SKM-1 (cell line): Measurements from ENCODE around the gene ECE1.
"Not testable (repeated sequence)": the region's sequence is repeated elsewhere in the genome, so short reads cannot be mapped to it uniquely, and the experiment has no call there.

Source experiments
- DNase-seq: peaks from one replicate; lab custom pipeline; 2025; ENCODE audit not compliant: unreplicated experiment; lab: John Stamatoyannopoulos, UW

ECE1 gene

DNA sequence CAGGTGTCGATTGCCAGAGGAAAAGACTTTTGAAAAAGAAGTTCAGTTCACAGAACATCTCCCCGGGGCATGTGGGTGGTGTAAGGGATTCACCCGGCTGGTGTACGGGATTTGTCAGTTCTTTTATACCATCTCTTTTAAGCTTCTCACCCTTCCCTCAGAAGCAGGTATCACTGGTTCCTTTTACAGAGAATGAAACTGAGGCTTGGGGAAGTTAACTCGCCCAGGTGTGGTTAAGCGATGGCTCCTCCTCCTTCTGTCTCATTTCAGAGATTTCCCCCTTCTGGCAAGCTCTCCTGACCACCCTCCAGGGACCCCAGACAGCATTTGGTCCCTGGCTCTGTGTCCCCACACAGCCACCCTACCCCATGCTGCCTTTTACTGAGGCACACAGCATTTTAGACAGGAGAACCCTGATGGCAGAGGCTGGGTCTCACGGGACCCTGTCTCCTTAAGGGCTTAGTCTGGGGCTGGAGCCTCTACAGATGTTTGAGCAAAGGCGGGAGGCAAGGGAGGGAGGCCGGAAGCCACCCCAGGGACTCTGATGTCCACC lies 2.8 kb upstream of the ECE1 start:
- DNase-seq: no peak

DNA sequence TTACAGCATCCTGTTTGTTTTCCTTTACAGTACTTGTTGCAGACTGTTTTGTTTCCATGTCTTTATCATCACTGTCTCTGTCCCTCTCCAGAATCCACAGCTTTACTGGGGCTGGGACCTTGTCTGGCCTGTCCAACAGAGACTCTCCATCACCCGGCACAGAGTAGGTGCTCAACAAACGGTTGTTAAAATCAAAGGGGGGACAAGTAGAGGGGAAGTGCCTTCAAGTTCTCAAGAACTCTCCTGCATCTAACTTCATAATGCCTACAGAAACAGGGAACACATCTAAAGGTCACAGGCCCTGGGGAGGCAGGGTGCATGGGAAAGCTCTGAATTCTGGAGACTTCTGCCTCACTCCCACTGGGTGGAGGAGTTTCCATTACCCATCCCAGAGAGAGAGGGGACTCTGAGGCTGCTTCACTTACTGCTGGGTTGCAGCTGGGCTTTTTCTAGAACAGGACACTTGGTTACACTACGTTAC lies 2.3 kb upstream of the ECE1 start:
- DNase-seq: no peak

- DNase-seq: no peak
Measured at GRCh38 chr1:21291964-21292363, 1.7 kb upstream of the ECE1 start.

DNA sequence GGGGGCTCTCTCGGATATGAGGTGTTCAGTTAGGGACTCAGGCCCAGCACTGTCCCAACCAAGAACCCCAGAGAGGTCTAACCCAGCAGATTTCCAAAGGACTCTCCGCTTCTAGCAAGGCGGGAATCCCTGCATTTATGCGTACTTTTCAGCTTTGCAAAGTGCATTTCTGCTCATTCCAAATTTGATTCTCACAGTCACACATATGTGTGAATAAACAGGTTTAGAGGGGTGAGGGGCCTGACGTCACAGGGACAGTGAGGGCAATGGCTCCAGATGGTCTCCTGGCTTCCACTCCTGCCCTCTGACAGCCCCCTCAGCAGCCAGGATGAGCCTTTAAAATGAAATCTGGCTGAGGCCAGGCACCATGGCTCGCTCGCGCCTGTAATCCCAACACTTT lies 921 bp upstream of the ECE1 start:
- DNase-seq: no peak

GRCh38 chr1:21290546-21290944 lies 282 bp upstream of the ECE1 start:
- DNase-seq: no peak

- DNase-seq: no peak
Measured at GRCh38 chr1:21289127-21289526, 1.1 kb downstream of the ECE1 start.

DNA sequence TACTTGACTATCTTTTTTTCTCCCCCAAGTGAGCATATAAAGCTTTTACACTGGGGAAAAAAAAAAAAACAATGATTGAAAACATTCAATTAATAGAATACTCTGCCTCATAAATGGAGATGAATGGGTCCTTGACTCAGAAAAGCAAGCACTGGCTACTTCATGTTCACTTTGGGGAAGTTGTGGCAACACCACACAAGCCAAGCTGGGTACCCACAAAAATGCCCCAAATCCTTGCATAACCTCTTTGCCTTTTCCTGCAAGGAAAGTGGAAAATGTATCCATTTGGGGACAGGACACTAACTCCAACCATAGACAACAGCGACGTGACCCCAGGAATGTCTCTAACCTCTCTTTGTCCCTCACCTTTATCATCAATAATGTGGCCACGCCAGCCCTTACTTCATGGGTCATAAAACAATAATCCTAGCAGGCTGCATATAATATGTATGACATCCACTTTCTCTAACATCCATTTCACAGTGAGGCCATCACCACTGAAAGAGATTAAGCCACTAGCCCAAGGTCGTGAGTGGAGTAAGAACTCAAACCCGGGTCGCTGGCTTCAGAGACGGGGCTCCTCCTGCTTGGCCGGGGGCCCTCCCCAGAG lies 2.3 kb downstream of the ECE1 start:
- no peak for DNase-seq

- DNase-seq: not testable (repeated sequence)
Measured at GRCh38 chr1:21285386-21285785, 4.9 kb downstream of the ECE1 start.

DNA sequence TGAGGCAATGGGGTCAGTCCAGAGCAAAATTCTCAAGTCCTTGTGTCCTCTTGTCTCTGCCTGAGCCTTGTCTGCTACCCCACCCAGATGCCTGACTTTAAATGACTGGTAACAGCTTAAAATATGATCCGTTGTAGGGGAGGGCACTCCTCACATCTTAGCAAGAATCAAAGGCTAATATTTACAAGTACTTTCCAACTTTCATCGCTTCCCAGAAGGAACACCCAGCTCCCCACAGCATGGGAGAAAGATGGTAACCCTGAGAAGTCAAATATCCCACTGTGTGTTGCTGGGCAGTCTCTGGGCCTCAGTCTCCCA lies 5.2 kb downstream of the ECE1 start:
- no peak for DNase-seq

DNA sequence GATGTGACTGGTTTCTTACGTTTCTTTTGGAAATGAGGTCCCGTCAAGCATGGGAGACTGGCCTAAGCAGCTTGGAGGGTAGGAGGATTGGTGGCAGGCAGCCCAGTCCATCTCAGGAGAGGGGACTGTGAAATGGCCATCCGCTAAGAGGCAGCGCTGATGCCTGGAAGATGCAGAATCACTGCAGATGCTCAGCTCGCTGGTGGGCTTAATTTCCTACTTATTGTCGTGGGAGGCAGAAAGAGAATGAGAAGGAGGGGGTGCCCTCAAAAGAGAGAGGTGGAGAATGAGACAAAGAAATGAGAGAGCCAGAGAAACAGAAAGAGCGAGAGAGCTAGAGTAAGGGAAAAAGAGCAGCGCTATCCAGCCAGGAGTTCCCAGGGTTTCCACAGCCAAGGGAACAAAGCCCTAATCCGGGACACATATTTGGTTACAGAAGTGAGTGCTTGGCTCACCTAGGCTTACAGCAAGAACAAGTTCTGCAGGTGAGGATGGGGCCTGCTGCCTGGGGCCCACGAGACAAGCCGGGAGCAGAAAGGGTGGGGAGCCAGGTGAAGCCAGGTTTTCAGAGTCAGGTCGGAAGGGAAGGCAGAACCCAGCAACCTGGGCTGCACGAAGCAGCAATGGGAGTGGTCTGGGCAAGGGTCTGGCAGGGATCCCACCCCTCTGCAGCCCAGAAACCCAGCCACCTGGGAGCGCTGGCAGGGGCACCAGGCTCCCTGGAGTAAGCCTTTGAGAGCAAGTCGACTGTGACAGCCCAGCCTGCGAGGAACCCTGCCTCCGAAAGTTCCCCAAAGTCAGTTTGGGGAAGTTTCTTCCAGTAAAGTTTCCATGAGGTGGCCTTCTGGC lies 5.8 kb downstream of the ECE1 start:
- DNase-seq: no peak

DNA sequence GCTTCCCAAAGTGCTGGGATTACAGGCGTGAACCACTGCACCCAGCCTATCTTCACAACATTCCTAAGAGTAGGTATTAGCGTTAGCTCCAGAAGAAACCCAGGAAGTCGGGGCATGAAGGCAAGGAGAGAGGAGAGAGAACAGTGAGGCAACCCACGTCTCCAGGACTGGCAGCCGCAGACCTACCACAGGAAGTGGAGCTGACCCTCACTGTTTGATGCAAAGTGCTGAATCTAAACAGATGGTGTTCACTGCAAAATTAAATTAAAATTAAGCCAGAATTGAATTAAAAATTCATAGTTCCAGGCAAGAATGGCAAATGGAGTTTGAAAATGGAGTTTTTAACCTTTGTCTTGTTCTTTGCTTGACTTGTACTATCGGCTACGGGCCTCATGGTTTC lies 6.7 kb downstream of the ECE1 start:
- no peak for DNase-seq

DNA sequence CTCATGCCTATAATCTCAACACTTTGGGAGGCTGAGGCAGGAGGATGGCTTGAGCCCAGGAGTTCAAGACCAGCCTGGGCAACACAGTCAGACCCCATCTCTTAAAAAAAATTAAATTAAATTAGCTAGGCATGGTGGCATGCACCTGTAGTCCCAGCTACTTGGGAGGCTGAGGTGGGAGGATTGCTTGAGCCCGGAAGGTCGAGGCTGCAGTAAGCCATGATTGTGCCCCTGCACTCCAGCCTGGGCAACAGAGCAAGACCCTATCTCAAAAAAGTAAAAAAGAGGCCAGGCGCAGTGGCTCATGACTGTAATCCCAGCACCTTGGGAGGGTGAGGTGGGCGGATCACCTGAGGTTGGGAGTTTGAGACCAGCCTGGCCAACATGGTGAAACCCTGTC lies 8.2 kb downstream of the ECE1 start:
- DNase-seq: not testable (repeated sequence)

DNA sequence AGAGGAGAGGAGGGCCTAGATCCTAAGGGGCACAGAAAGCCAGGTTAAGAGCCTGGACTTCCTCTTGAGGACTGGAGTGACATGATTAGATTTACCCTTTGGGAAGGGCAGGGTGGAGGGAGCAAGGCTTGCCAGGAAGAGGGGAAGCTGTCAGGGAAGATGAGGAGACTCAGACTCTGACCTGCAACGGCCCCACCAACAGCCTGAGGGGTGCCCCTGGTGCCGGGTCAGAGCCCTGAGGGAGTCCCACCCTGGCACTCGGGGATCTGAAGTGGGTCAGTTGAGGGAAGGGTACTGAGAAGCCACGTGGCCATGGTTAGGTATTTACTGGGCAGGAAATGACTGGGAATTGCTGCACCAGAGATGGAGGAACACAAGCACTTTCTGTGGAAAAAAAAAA lies 9.8 kb downstream of the ECE1 start:
- no peak for DNase-seq

GRCh38 chr1:21280011-21280471 lies 10.2 kb downstream of the ECE1 start:
- no peak for DNase-seq

- DNase-seq: no peak
Measured at GRCh38 chr1:21278860-21279845, 11.1 kb downstream of the ECE1 start.

GRCh38 chr1:21278208-21278859 lies 11.9 kb downstream of the ECE1 start:
- no peak for DNase-seq

GRCh38 chr1:21277180-21277579 lies 13.1 kb downstream of the ECE1 start:
- DNase-seq: no peak

DNA sequence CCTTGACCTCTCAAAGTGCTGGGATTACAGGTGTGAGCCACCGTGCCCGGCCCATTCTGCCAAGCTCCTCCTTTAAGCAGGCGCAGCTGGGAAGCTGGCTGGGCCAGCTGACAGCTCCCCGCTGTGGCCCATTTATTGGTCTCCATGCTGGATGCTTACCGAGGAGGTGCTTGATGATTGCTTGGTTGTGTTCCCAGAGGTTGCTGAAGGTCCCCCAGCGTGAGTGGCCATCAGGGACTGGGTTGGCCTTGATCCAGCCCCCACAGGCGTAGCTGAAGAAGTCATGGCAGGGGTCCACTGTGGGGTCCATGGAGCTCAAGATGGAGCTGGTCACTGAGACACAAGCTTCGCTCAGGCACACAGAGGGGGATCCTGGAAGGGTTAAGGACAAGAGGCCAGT lies 17.7 kb downstream of the ECE1 start:
- DNase-seq: no peak

DNA sequence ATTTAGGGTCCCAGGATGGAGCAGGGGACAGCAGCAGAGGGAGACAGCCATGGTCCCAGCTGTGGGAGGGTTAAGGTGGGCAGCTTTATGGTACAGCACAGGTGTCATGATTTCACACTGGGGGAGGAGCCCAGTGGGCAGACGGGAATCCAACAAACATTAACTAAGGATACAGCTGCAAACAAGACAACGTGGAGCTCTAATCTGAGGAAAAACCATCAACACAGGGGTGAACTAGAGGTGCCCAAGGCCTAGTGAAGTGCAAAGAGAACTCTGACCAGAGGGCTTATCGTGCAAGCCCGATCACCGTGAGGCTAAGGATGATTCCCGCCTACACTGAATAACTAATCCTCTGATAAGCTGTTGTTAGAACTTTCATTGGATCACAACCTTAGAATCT lies 18.7 kb downstream of the ECE1 start:
- DNase-seq: no peak

GRCh38 chr1:21270086-21270689 lies 20.1 kb downstream of the ECE1 start:
- DNase-seq: no peak
